ENCODE data around the gene MAML3.

GRCh38 chr4:139794158-139794954 is 359.6 kb downstream of the MAML3 start:
- no peak for TF ChIP-seq CTCF (IDR thresholded peaks at IDR 0.05; ENCODE audit: low read length)
- TF ChIP-seq EZH2 (IDR thresholded peaks at IDR 0.05; ENCODE audit: borderline replicate concordance, low read length), result no peak
